Caco-2 (cell line): ENCODE data around the gene HSPB9. TPM values are rescaled to one million over a fixed set of nuclear protein-coding genes. Genes with fewer than 3 reads are reported as not detected.

ENCODE experiments used
- BruUV-seq: library from RNA; stranded (reverse); fragments of 400-500 nt; replicated peaks from 2 replicates; lab custom pipeline; 2021; lab: Mats Ljungman, UMichigan
- CTCF ChIA-PET: fragments of 300-600 bp; sonication (Branson Sonifier 250); formaldehyde crosslinking; loops from one replicate; lab custom pipeline; 2022; ENCODE audit warnings: antibody characterized with exemption; lab: Charles Lee
- POLR2A ChIA-PET: fragments of 300-600 bp; sonication (Branson Sonifier 250); formaldehyde crosslinking; loops from one replicate; lab custom pipeline; 2022; ENCODE audit warnings: antibody characterized with exemption; lab: Charles Lee
- DNase-seq, 2 experiments: peaks; one replicate each; pipeline versions ENCODE4 v3.0.0 to v3.0.0-alpha.2; 2020 to 2022
- H3K27me3 ChIP-seq: replicated peaks from 2 replicates; pipeline ENCODE4 v1.6.0; 2011; ENCODE audit warnings: low read length; ENCODE audit not compliant: control insufficient read depth, insufficient read depth
- H3K36me3 ChIP-seq: 2 replicates; pipeline ENCODE4 v1.5.1; 2011; ENCODE audit warnings: low read length; ENCODE audit not compliant: control insufficient read depth, insufficient read depth
- H3K4me1 ChIP-seq: fragments of 250-450 bp; sonication (Bioruptor Pico); 2 replicates; pipeline ENCODE4 v1.5.1; 2020; ENCODE audit warnings: mild to moderate bottlenecking
- H3K4me3 ChIP-seq: 2 replicates; pipeline ENCODE4 v1.5.1; 2011; ENCODE audit warnings: low read depth, mild to moderate bottlenecking, control low read depth, low read length
- H3K9me3 ChIP-seq: fragments of 250-450 bp; sonication (Bioruptor Pico); 2 replicates; pipeline ENCODE4 v1.5.1; 2020; ENCODE audit warnings: mild to moderate bottlenecking, moderate library complexity
- H3K27ac Mint-ChIP-seq: one replicate; pipeline ENCODE4 v1.8.0; 2022; ENCODE audit warnings: mixed read lengths; ENCODE audit not compliant: unreplicated experiment
- H3K27me3 Mint-ChIP-seq: one replicate; pipeline ENCODE4 v1.8.0; 2022; ENCODE audit warnings: mixed read lengths; ENCODE audit not compliant: insufficient read depth, unreplicated experiment
- H3K36me3 Mint-ChIP-seq: one replicate; pipeline ENCODE4 v1.8.0; 2022; ENCODE audit warnings: mild to moderate bottlenecking, mixed read lengths; ENCODE audit not compliant: insufficient read depth, unreplicated experiment
- H3K4me1 Mint-ChIP-seq: one replicate; pipeline ENCODE4 v1.8.0; 2022; ENCODE audit warnings: low read depth, mixed read lengths; ENCODE audit not compliant: unreplicated experiment
- H3K4me3 Mint-ChIP-seq: one replicate; pipeline ENCODE4 v1.8.0; 2022; ENCODE audit warnings: mild to moderate bottlenecking, moderate library complexity, mixed read lengths; ENCODE audit not compliant: unreplicated experiment
- H3K9me3 Mint-ChIP-seq: one replicate; pipeline ENCODE4 v1.8.0; 2022; ENCODE audit warnings: mixed read lengths; ENCODE audit not compliant: unreplicated experiment
- CTCF ChIP-seq, 2 experiments: fragments of 200-600 bp in 1 of 2; IDR thresholded peaks; 1 replicate in 1 of 2; 2 replicates in 1 of 2; pipeline versions ENCODE4 v1.5.1 to v1.8.0; 2011 to 2022; ENCODE audit warnings: antibody characterized with exemption in 1 of 2, control low read depth in 1 of 2, inconsistent platforms in 1 of 2, low read depth in 1 of 2, low read length in 1 of 2, mild to moderate bottlenecking in 1 of 2, moderate library complexity in 1 of 2; ENCODE audit not compliant: insufficient read depth in 1 of 2, severe bottlenecking in 1 of 2, unreplicated experiment in 1 of 2
- intact Hi-C: fragments of 100-400 bp; cut with micrococcal nuclease; formaldehyde crosslinking; loops from one replicate; pipeline ENCODE4 v1.10.0; 2022; ENCODE audit not compliant: unreplicated experiment
- total RNA-seq: library from RNA; stranded (reverse); gene quantifications from 2 replicates; pipeline ENCODE4 v1.2.3, GENCODE V29; 2022

Gene HSPB9
- total RNA-seq, 1 experiment from 2014 or later = not detected

GRCh38 chr17:42118126-42118510 is 4.5 kb upstream of the HSPB9 start:
- no peaks in the 10 kb centered on the region for H3K9me3 ChIP-seq
- Mint-ChIP-seq H3K36me3 (peaks cover 48% of the 10 kb centered on the region), H3K4me1 (no peaks in the 10 kb centered on the region), H3K27me3 (no peaks in the 10 kb centered on the region), H3K4me3 (no peak overlapping the region), H3K27ac (no peak overlapping the region), H3K9me3 (no peaks in the 10 kb centered on the region)
- POLR2A ChIA-PET = no interaction called here
- no peak for TF ChIP-seq CTCF (IDR thresholded peaks at IDR 0.05; ENCODE audit: insufficient read depth in 1 of 2, low read depth in 1 of 2, low read length in 1 of 2, severe bottlenecking in 1 of 2, unreplicated experiment in 1 of 2)
- no peak for DNase-seq
- peaks cover 6% of the 10 kb centered on the region for H3K4me1 ChIP-seq
- intact Hi-C loops = no loop called here
- H3K36me3 ChIP-seq = no peaks in the 10 kb centered on the region; the same call in none of the 2 replicates
- CTCF ChIA-PET = interaction anchor here (0.7 to 1.3 kb wide), 3 partner anchors 18 to 92 kb away, joined by 3 to 5 read pairs (median 3); no protein-coding TSS in a partner anchor
- no TSS peak for BruUV-seq
- no peak overlapping the region for H3K4me3 ChIP-seq
- H3K27me3 ChIP-seq = no peaks in the 10 kb centered on the region

- POLR2A ChIA-PET = no interaction called here
- Histone ChIP-seq H3K9me3 (no peaks in the 10 kb centered on the region), H3K4me1 (peaks cover 6% of the 10 kb centered on the region), H3K36me3 (no peaks in the 10 kb centered on the region; the same call in none of the 2 replicates), H3K27me3 (no peaks in the 10 kb centered on the region), H3K4me3 (no peak overlapping the region)
- peak in 1 of 2 experiments; percentile 60 for DNase-seq
- Mint-ChIP-seq H3K4me1 (no peaks in the 10 kb centered on the region), H3K27me3 (no peaks in the 10 kb centered on the region), H3K4me3 (peak overlapping the region; percentile 7), H3K9me3 (no peaks in the 10 kb centered on the region), H3K27ac (no peak overlapping the region), H3K36me3 (peaks cover 51% of the 10 kb centered on the region)
- CTCF ChIA-PET = interaction anchor here (0.7 to 1.3 kb wide), 3 partner anchors 18 to 51 kb away, joined by 3 to 5 read pairs (median 3); no protein-coding TSS in a partner anchor
- no TSS peak for BruUV-seq
- peak; percentile 35 to 37 for TF ChIP-seq CTCF (IDR thresholded peaks at IDR 0.05; ENCODE audit: insufficient read depth in 1 of 2, low read depth in 1 of 2, low read length in 1 of 2, severe bottlenecking in 1 of 2, unreplicated experiment in 1 of 2)
- intact Hi-C loops = no loop called here
Measured at GRCh38 chr17:42118545-42118944, 4.1 kb upstream of the HSPB9 start.

GRCh38 chr17:42119301-42119700 is 3.3 kb upstream of the HSPB9 start:
- peak overlapping the region; percentile 32 for H3K4me3 Mint-ChIP-seq
- no peaks in the 10 kb centered on the region for H3K27me3 Mint-ChIP-seq
- ChIA-PET CTCF (interaction anchor here (0.7 kb wide), 1 partner anchor 32 kb away, joined by 3 read pairs; no protein-coding TSS in a partner anchor), POLR2A (interaction anchor here (0.6 kb wide), 2 partner anchors 95 to 99 kb away, joined by 4 to 7 read pairs; partner anchors contain the start of gene NKIRAS2)
- Histone ChIP-seq H3K4me1 (peaks cover 6% of the 10 kb centered on the region), H3K9me3 (no peaks in the 10 kb centered on the region), H3K36me3 (no peaks in the 10 kb centered on the region; the same call in none of the 2 replicates), H3K4me3 (no peak overlapping the region), H3K27me3 (no peaks in the 10 kb centered on the region)
- H3K36me3 Mint-ChIP-seq = peaks cover 48% of the 10 kb centered on the region
- BruUV-seq = no TSS peak
- H3K4me1 Mint-ChIP-seq = no peaks in the 10 kb centered on the region
- H3K27ac Mint-ChIP-seq = no peak overlapping the region
- no peaks in the 10 kb centered on the region for H3K9me3 Mint-ChIP-seq
- TF ChIP-seq CTCF (IDR thresholded peaks at IDR 0.05; ENCODE audit: insufficient read depth in 1 of 2, low read depth in 1 of 2, low read length in 1 of 2, severe bottlenecking in 1 of 2, unreplicated experiment in 1 of 2) = no peak
- intact Hi-C loops = no loop called here
- DNase-seq = no peak
